ENCODE measurements around the gene OTUB2.
"Not testable (repeated sequence)": the region's sequence is repeated elsewhere in the genome, so short reads cannot be mapped to it uniquely, and the experiment has no call there.

OTUB2 gene

GRCh38 chr14:94062344-94062940 is 36.3 kb downstream of the OTUB2 start:
- DNase-seq = no peak

GRCh38 chr14:94066089-94066676 is 40.0 kb downstream of the OTUB2 start:
- no peak for DNase-seq

GRCh38 chr14:94072076-94072475 is 45.9 kb downstream of the OTUB2 start:
- not testable (repeated sequence) for DNase-seq

GRCh38 chr14:94074534-94074933 is 48.4 kb downstream of the OTUB2 start:
- no peak for DNase-seq

- DNase-seq = no peak
Observed at GRCh38 chr14:94075008-94075407, 48.9 kb downstream of the OTUB2 start.

GRCh38 chr14:94077111-94077821 is 51.1 kb downstream of the OTUB2 start:
- no peak for DNase-seq

GRCh38 chr14:94077823-94078222 is 51.7 kb downstream of the OTUB2 start:
- no peak for DNase-seq

GRCh38 chr14:94079891-94080620 is 53.9 kb downstream of the OTUB2 start:
- no peak for DNase-seq

- peak; percentile 93 for DNase-seq
Observed at GRCh38 chr14:94080621-94081385, 54.7 kb downstream of the OTUB2 start, which contains the start of the genes DDX24 and IFI27L1. TSS of gene DDX24 (minus strand) at chr14:94081202. CDS start at chr14:94079742, 1,460 bp downstream. TSS of gene IFI27L1 (plus strand) at chr14:94081310. CDS start at chr14:94096938, 15,628 bp downstream.

- no peak for DNase-seq
Observed at GRCh38 chr14:94081386-94081820, 55.3 kb downstream of the OTUB2 start.

- DNase-seq = no peak
Observed at GRCh38 chr14:94087891-94088290, 61.8 kb downstream of the OTUB2 start.

GRCh38 chr14:94088516-94088915 is 62.4 kb downstream of the OTUB2 start:
- no peak for DNase-seq

GRCh38 chr14:94089479-94089878 is 63.3 kb downstream of the OTUB2 start:
- no peak for DNase-seq

GRCh38 chr14:94093418-94093817 is 67.3 kb downstream of the OTUB2 start:
- DNase-seq = no peak

GRCh38 chr14:94097091-94097490 is 71.0 kb downstream of the OTUB2 start:
- no peak for DNase-seq
